Measurements from ENCODE around the gene PLAC9.

GRCh38 chr10:80161321-80162083 is 29.0 kb downstream of the PLAC9 start:
- TF ChIP-seq CTCF (IDR thresholded peaks at IDR 0.05) (no peak), POLR2A (IDR thresholded peaks at IDR 0.05) (no peak)

Data from breast epithelium (tissue), 3 donors.